ENCODE data around the gene SLC35E4. TPM values are rescaled to one million over a fixed set of nuclear protein-coding genes. Genes with fewer than 3 reads are reported as not detected.

The SLC35E4 gene
- total RNA-seq, 4 donors from 2014 or later = 4.6 to 14.2 (median 6.2) TPM

DNA sequence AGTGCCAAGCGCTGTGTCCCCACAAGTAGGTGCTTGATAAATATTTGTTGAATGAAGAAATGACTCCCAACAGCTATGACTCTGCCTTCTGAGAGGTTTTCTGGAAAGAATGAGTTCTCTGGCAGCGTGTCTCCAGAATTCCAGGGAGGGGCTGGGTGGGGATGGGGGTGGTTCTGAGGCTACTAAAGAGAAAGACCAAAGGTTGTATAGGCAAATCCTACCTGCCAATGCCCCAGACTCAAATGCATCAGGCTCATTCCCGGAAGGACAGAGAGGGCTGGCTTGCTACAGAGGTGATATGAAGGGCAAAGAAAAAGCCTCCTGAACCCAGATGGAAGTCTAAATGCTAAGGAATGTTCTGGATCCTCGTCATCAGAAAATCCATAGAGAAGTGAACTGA lies 30.2 kb downstream of the SLC35E4 start:
- DNase-seq (ENCODE audit: low spot score) = no peak
- TF ChIP-seq, protein P1, sequence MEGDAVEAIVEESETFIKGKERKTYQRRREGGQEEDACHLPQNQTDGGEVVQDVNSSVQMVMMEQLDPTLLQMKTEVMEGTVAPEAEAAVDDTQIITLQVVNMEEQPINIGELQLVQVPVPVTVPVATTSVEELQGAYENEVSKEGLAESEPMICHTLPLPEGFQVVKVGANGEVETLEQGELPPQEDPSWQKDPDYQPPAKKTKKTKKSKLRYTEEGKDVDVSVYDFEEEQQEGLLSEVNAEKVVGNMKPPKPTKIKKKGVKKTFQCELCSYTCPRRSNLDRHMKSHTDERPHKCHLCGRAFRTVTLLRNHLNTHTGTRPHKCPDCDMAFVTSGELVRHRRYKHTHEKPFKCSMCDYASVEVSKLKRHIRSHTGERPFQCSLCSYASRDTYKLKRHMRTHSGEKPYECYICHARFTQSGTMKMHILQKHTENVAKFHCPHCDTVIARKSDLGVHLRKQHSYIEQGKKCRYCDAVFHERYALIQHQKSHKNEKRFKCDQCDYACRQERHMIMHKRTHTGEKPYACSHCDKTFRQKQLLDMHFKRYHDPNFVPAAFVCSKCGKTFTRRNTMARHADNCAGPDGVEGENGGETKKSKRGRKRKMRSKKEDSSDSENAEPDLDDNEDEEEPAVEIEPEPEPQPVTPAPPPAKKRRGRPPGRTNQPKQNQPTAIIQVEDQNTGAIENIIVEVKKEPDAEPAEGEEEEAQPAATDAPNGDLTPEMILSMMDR (IDR thresholded peaks at IDR 0.05) = no peak

DNA sequence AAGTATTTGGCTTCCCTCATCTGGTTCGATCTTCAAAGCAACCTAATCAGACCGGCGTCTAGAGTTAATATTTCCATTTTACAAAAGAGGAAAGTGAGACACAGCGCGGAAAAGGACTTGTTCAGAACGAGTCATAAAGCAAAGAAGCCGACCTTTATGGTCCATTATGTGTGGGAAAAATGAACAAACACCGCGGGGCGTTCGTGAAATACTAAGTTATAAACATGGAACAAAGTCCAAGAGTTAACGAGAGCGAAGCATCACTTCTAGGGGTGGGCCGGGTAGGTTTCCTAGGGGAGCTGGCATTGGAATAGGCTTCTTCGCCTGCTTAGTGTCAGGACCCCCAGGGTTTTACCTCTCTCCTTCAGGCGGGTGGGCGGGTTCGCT lies 31.5 kb downstream of the SLC35E4 start:
- ATAC-seq (ENCODE audit: low FRiP score) (no peak), DNase-seq (ENCODE audit: low spot score) (no peak)
- TF ChIP-seq, protein P1 (IDR thresholded peaks at IDR 0.05) = no peak

More for the DNA sequence above, 30.2 kb downstream of the SLC35E4 start:
- no peak for ATAC-seq (ENCODE audit: low FRiP score)

DNA sequence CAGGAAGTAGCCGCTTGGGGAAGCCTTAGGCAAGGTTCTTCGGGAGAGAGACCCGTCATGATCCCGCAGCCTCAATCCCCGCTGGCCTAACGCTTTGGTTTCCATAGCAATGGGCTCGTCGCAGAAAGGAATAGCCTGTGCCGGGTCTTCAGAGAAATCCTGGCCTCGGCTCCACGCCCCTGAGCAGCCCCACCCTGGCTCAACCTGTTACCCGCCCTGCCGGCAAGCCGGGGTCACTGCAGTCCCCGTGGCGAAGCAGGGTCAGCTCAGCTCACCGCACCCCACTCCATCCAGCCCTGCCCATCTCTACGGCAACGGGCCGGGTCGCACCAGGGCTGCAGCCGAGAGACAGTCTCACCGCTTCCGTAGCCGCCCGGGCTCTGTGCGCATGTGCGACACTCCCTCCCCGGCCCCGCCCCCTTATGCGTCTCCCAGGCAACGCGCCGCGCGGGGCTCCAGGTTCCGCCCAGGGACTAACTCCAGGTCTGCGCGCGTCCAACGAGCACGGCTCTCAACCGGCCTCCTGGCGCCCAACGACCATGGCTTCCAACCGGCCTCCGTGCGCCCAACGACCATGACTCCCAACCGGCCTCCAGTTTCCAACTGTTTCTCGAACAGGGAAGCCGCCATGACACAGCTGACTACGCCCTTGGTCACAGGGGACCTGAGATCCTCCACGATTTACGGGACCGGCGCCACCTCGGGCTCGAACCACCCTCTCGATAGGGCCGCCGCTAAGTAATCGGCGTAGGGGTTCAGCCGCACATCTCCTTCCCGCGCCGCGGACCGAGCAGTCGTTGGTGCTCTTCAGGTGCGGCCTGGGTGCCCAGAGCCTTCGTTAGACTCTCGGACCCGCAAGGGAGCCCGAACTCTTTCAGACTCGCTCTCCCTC lies 32.2 kb downstream of the SLC35E4 start, which contains the start of gene DUSP18:
DUSP18 (minus strand) TSS at position 382 of the 892 bp plus-strand sequence. CDS start 3,872 bp downstream, outside the sequence.
- DNase-seq (ENCODE audit: low spot score) (peak; percentile 92), ATAC-seq (ENCODE audit: low FRiP score) (peak; percentile 96)
- TF ChIP-seq, protein P1 (IDR thresholded peaks at IDR 0.05) = no peak

DNA sequence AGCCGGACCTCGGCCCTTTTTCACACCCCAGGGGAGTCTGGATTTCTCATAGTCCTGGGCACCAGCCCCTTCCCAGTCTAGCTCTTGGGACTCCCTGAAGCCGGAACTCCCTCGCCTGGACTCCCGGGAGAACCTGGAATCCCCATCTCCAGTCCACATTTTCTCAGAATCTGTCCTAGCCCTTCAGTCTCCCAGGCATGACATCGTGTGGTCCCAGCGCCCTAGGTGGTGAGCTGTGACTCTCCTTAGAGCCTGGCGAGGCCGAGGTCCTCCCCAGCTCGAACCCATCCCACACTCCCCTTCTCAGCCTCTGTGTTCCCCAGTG lies 32.8 kb downstream of the SLC35E4 start:
- DNase-seq (ENCODE audit: low spot score) (no peak), ATAC-seq (ENCODE audit: low FRiP score) (peak; percentile 3)
- TF ChIP-seq, protein P1 (IDR thresholded peaks at IDR 0.05) = no peak

DNA sequence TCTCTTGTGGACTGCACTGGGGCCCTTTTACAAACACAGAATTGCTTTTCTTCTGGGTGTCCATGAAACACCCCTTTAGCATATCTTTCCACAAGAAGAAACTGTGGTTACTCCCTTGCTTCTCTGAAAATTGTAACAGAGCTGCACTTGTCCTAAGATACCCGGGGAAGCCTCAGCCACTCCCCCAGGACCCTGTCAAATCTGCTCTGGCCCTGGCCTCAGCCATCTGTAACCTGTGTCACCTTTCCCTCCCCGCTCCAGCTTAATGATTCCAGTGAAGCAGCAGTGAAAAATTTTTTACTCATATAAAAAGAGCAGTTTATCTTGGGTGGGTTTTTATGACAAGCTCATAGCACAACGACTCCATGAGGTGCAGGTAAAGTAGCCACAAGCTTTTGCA lies 35.5 kb downstream of the SLC35E4 start:
- no peak for DNase-seq (ENCODE audit: low spot score)
- TF ChIP-seq, protein P1 (IDR thresholded peaks at IDR 0.05) = no peak
- ATAC-seq (ENCODE audit: low FRiP score) = no peak

DNA sequence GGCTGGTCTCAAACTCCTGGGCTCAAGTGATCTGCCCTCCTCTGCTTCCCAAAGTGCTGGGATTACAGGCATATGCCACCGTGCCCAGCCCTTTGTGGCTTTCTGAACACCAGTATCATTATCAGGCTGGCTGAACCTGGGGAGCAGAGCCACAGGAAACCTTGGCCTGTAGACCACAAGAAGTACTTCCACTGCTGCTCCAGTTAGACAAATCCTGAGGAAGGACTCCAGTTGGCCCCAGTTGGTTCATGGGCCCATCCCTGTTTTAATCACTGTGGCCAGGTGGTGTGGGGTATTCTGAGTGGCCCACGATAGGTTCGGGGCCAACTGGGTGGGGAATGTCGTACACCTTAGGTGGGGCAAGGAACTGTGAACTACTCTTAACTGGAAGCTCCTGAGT lies 37.6 kb downstream of the SLC35E4 start:
- TF ChIP-seq, protein P1 (IDR thresholded peaks at IDR 0.05) = no peak
- DNase-seq (ENCODE audit: low spot score) (no peak), ATAC-seq (ENCODE audit: low FRiP score) (no peak)

DNA sequence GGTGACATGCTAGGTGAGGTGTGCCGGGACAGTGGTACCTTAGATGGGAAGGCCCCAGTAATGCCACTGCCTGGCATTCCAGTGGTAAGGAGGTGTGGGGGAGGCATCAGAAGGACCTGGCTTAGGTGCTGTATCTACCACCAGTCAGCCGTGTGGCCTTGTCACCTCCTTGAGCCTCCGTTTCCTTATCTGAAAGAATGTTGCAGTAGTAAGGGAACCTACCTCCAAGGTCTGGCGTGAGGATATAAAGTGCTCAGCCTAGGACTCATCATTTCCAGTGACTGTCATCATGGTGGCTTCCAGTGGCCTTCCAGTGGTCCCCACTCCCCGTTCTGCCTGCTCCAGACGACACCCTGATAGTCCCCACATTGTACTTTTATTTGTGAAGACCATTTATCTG lies 38.9 kb downstream of the SLC35E4 start:
- ATAC-seq (ENCODE audit: low FRiP score) = no peak
- TF ChIP-seq, protein P1 (IDR thresholded peaks at IDR 0.05) = no peak
- DNase-seq (ENCODE audit: low spot score) = no peak

Data from omental fat pad (tissue), 4 donors.